HG03025 (cell line): ENCODE measurements around the gene PPEF1.
"Not testable (repeated sequence)": the region's sequence is repeated elsewhere in the genome, so short reads cannot be mapped to it uniquely, and the experiment has no call there.

Source experiments
- ATAC-seq: cut with Tn5 transposase; IDR thresholded peaks from one replicate; pipeline ENCODE4 v1.9.1; 2021; ENCODE audit warnings: mild to moderate bottlenecking, moderate library complexity; ENCODE audit not compliant: unreplicated experiment, low FRiP score

The PPEF1 gene

DNA sequence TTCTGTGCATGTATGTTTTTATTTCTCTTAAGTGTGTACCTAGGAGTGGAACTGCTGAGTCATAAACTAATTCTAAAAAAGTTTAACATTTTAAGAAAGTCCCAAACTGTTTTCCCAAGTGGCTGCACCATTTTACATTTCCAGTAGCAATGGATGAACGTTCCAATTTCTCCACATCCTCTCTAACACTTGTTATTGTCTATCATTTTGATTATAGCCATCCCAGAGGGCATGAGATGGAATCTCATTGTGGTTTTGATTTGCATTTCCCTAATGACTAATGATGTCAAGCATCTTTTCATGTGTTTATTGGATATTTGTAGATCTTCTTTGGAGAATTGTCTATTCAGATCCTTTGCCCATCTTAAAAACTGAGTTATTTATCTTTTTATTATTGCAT lies 82.5 kb downstream of the PPEF1 start:
- no peak for ATAC-seq

GRCh38 chrX:18792828-18793227 lies 85.4 kb downstream of the PPEF1 start:
- ATAC-seq = no peak

DNA sequence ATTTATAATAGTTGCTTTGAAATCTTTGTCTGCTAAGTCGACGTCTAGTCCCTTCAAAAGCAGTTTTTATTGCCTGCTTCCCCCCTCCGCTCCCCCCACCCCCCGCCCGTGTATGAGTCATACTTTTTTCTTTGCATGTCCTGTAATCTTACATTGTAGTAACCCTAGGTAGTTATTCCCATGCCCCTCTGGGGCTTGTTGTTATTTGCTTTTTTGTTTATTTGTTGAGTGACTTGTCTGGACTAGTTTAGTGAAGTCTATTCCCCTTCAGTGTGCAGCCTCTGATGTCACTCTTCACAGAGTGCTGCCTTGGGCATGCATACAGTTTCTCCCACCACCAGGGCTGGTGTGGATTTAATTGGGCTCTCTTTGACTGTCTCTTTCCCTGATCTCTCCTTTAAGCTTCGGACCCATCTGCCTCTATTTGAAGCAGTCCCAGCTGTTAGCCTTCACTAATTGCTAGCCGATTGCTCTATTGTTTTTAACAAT lies 86.2 kb downstream of the PPEF1 start:
- no peak for ATAC-seq

GRCh38 chrX:18797141-18797540 lies 89.7 kb downstream of the PPEF1 start:
- no peak for ATAC-seq

DNA sequence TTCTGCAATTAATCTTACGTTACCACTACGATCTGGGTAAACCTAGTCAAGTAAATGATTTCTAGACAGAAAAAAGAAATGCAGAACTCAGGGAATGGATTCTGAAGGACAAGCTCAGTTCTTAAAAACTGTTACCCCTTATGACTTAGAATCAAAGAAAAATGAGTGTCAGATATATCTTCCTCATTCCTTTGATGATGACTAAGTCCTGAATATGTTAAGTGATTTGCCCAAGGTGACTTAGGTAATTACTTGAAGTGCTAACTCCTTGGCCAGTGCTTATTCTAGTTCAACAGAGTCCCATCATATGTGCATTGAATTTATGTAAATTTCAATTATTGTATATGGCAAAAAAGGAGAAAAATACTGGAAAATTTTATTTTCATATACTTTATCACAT lies 92.5 kb downstream of the PPEF1 start:
- ATAC-seq = no peak

DNA sequence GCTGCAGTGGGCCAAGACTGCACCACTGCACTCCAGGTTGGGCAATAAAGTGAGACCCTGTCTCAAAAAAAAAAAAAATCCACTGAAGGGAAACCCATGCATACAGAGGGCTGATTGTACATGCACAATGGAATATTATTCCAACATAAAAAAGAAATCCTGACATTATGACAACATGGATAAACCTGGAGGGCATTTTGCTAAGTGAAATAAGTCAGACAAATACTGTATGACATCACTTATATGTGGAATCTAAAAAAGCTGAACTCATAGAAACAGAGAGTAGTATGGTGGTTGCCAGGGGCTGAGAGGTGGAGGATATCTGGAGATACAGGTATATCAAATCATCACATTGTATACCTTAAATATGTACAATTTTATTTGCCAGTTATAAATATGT lies 102.2 kb downstream of the PPEF1 start:
- no peak for ATAC-seq

DNA sequence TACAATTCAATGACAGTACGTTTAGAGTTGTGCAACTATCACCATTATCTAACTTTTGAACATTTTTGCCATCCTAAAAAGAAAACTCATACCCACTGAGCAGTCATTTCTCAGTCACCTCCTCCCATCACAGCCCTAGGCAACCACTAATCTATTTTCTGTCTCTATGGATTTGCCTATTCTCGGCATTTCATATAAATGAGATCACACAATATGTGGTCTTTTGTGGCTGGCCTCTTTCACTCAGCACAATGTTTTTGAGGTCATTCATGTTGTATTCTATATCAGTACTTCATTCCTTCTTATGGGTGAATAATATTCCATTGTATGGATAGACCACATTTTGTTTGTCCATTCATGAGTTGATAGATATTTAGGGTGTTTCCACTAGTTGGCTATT lies 103.0 kb downstream of the PPEF1 start:
- no peak for ATAC-seq

- ATAC-seq = no peak
These were observed 117.9 kb downstream of the PPEF1 start for GRCh38 chrX:18825375-18825774.

GRCh38 chrX:18828832-18829404 lies 121.5 kb downstream of the PPEF1 start:
- ATAC-seq = no peak

GRCh38 chrX:18833071-18833731 lies 125.8 kb downstream of the PPEF1 start:
- ATAC-seq = no peak

- not testable (repeated sequence) for ATAC-seq
These were observed 140.5 kb downstream of the PPEF1 start for GRCh38 chrX:18847901-18848300.

GRCh38 chrX:18855919-18856644 lies 148.6 kb downstream of the PPEF1 start:
- ATAC-seq = peak; percentile 77

DNA sequence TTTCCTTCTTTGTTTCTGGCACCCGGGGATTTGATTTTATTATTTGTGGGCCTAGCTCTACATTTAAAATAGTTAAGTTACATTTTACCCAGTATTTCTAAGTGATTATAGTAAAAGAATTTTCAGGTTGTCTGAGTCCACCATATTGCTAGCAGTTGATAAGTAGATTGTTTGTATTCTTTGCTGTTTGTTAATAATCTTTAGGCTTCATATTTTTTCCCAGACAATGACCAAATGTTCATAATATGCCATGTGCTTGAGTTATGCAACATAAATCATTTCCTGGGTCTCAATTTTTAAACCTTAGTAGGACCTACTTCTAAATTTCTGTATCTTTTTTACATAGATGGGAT lies 149.2 kb downstream of the PPEF1 start:
- ATAC-seq = no peak

DNA sequence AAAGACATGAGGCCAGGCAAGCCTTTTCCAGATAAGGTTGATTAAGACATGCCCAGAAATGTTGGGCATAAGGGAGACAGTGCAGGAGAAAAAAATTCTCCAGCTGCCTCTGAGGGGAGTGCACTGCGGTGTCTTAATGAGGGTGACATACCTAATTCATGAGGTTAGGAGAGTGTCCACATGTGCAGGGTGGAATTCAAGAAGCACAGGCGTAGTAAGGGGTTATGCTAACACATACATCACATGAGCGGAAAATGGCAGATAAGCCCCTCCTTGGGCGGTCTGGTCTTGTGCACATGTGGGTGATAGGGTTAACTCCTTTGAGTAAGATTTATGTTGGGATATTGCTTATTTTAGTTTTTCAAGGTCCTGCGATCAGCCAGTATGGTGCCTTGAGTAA lies 154.1 kb downstream of the PPEF1 start:
- ATAC-seq = no peak

DNA sequence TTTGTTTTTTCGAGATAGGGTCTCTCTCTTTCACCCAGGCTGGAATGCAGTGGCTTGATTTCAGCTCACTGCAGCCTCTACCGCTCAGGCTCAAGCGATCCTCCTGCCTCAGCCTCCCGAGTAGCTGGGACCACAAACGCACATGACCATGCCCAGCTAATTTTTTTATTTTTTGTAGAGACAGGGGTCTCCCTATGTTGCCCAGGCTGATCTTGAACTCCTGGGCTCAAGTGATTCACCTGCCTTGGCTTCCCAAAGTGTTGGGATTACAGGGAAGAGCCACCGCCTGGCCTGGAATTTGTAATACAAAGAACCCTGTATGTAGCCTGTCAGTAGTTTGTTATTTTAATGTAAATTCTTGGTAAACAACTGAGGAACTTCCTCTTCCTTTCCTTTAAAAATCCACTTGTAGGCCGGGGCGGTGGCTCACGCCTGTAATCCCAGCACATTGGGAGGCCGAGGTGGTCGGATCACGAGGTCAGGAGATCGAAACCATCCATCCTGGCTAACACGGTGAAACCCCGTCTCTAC lies 157.0 kb downstream of the PPEF1 start:
- ATAC-seq = no peak

GRCh38 chrX:18871161-18871890 lies 163.9 kb downstream of the PPEF1 start:
- ATAC-seq = no peak

DNA sequence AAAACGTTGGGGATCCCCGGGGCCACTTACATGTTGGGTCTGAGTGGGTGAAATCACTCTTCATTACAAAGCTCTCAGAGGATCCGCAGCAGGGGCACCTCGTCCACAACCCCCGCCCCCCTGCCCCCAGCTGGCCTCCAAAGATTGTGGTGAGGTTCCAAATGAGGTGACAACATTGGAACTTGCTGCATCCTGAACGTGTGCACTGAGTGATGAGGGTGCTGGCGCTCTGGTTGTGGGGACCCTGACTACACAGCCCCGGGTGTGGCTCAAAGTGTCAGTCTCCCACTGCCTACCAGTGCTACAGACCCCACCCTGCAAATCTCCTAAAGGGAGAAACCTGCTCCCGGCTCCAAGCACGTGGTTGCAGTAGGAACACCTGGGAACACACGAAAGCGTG lies 164.5 kb downstream of the PPEF1 start:
- ATAC-seq = no peak

DNA sequence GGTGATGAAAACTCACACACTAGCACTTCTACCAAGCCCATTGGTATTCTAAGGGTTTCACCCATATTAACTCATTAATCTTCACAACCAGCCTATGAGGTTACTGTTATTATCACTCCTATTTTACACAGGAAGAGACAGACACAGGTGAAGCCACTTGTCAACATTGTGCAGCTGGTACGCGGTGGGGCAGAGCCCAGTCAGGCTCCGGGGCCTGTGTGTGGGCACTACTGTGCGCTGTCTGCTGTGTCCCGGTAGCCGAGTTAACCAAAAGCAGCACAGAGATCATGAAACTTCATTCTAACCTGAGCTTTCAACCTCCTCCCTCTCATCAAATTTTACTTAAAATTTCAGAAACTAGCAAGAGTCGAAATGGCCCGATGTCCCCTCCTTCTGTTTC lies 165.2 kb downstream of the PPEF1 start:
- no peak for ATAC-seq

GRCh38 chrX:18873189-18873791 lies 165.8 kb downstream of the PPEF1 start:
- no peak for ATAC-seq

- no peak for ATAC-seq
These were observed 166.4 kb downstream of the PPEF1 start for GRCh38 chrX:18873836-18874235.
